HG03025 (cell line): Measurements from ENCODE around the gene LRRC8D.
"Not testable (repeated sequence)": the region's sequence is repeated elsewhere in the genome, so short reads cannot be mapped to it uniquely, and the experiment has no call there.

Source experiments
- ATAC-seq: cut with Tn5 transposase; IDR thresholded peaks from one replicate; pipeline ENCODE4 v1.9.1; 2021; ENCODE audit warnings: mild to moderate bottlenecking, moderate library complexity; ENCODE audit not compliant: unreplicated experiment, low FRiP score

Gene LRRC8D

DNA sequence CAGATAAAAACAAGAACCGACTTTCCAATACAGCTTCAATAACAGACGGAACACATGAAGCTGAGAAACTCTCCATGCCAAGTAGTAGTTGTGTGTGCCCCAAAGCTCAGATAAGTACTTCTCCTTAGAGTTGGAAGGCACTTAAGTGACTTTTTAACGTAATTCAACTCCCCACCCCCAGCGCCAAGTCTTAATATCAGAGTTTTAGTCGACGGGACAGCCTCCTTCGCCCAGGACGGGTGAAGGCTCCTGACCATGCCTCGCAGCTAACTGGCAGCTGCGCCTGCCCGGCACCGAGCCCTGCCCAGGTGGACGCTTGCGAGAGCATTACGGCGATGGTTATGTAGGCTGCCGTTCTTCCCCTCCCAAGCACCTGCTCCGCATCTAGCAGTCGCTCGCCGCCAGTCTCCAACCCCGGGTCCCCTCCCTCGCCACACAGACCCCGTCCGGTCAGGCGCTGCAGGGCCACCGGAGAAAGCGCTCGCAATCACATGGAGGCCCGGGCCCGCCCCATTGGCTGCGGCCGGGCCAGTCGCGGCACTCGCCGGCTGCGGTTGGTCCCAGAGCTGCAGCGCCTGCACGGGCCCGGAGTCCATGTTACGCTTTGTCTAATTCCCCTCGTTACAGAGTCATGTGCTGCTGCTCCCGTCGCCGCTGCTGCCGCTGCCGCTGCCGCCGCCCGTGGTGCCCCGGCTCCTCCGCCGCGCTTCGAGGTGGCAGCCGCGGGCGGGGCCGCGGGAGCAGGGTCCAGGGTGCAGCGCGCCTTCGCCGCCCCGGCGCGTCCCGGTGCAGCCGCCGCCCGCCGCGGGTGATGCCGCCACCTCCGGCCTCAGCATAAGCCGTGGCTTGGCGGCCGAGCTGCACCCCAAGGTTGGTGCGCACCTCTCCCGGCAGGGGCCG is at the start of gene LRRC8D:
TSS of gene LRRC8D (plus strand) at position 611 of the 900 bp plus-strand sequence. CDS start 112,037 bp downstream, outside the sequence.
- peak; percentile 82 for ATAC-seq

DNA sequence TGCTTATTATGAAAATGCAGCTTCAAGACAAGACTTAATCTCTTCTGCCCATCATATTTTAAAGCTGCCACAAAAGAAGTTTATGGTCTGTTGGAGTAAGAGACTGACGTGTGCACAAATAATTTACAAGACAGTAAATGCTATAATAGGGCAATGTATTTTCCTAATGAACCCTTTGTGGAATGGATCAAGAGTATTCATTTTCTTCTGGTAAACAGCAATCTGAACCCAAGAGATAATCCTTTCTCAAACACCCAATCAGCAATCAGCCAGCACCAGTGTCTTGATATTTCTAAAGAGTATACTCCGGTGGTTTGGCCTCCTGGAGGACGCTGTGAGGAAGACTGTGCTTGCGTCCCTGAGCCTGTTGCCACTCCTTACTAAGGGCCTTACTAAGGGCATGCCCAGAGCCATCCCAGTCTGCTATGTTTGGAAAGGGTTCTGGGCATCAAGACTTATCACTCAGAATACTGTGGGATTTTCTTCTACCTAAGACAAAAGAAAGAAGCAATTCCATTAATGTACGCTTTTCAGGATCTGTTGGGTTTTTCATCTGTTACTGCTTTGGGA is 48.8 kb upstream of the LRRC8D start:
- no peak for ATAC-seq

DNA sequence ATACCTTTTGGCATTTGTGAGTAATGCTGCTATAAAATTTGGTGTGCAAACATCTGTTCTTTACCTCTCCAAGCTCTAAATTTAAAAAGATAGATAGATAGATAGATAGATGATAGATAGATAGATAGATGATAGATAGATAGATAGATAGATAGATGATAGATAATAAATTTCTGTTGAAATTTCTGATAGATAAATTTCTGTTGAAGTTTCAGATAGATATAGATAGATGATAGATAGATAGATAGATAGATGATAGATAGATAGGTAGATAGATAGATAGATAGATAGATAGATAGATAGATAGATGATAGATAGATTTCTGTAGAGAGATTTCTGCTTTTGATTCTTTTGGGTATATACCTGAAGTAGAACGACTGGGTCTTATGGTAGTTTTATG is 44.7 kb upstream of the LRRC8D start:
- ATAC-seq, result not testable (repeated sequence)

DNA sequence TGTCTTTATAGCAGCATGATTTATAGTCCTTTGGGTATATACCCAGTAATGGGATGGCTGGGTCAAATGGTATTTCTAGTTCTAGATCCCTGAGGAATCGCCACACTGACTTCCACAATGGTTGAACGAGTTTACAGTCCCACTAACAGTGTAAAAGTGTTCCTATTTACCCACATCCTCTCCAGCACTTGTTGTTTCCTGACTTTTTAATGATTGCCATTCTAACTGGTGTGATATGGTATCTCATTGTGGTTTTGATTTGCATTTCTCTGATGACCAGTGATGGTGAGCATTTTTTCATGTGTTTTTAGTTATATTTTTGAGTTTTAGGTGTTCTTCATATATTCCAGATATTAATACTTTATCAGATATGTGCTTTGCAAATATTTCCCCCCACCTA is 43.6 kb upstream of the LRRC8D start:
- ATAC-seq, result not testable (repeated sequence)

DNA sequence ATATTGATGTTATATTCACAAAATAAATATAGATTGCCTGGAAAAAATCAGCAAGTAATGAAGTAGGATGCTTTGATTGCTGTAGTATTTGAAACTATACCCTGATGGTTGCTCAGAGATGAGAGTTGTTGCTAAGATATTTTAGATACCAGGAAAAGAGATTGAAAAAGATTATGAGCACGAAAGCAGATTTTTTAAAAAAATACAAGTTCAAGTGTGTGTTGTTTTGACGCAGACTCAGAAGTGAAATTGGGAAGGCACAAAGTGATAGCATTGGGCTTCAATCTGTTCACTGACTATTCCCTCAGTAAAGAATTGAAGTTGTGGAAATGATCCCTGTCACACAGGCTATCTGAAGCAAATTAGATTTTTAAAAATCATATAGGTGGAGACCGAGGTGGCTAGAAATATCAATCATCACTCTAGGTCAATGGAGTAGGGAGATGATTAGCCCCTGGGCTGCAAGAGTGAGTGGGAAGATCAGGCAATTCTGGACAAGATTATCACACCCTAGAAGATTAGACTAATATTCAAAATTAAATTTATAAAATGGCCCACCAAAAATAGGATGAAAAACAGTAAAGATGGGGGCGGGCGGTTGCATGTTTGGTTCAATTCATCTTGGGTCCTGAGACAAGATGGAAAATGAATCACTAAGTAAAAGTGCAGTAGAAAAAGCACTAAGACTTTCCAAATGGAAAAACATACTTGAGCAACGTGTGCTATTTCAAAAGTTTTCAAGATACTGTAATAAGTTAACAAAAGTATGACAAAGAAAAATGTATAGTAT is 41.5 kb upstream of the LRRC8D start:
- no peak for ATAC-seq

DNA sequence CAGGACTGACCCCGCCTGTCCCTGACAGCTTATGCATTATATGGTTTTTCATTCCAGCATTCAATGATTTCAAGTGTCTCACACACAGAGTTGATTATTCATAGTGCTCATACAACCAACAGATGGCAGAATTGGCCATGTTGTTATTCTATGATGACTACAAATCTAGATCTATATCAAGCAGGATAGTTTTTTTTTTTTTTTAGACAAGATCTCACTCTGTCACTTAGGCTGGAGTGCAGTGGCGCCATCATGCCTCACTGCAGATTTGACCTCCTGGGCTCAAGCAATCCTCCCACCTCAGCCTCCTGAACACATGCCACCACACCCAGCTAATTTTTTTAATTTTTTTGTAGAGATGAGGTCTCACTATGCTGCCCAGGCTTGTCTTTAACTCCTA is 40.1 kb upstream of the LRRC8D start:
- ATAC-seq, result no peak

DNA sequence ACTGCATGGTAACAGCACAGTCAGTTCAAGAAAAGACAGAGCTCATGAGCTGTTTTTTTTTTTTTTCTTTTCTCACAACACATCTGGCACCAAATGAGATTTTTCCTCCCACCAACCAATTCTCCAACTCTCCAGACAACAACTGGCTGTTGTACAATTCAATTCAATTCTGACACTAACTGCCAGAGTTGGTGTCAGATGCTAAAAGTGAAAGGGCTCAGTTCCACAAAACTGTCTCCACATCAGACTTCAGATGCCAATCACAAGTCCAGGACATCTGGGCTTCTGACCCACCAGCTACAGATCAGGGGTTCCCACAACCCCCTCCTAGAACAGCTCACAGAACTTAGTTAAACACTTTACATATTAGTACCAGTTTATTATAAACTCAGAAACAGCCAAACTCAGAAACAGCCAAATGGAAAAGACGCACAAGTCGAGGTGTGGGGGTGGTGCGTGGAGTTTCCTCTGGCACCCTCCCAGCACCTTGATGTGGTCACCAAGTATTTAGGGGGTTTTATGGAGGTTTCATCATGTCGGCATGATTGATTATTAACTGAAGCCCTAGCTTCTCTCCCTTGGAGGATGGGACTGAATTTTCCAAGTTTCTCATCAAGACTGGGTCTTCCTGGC is 39.2 kb upstream of the LRRC8D start:
- peak; percentile 78 for ATAC-seq

DNA sequence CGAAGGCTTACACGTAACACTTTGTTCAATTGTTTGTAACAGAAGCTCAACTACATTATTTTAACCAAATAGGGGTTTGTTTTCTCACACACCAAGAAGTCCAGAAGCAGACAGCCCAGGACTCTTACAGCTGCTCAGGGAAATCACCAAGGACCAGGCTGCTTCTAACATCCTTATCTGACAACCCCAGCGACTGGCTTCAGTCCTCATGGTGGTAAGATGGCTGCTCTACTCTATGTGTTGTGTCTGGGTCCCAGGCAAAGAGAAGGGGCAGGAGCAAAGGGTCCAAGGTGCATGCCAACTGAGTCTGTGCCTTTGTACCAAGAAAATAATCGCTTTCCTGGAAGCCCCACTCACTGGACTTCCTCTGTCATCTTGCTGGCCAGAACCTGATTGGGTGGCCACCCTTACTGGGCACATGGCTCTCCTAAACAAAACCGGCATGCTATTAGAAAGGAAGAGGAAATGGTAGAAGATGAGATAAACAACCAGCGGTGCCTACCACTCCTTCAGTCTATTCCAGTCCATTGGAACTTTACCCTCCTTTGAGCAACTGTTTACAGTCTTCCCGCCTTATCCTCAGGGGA is 34.1 kb upstream of the LRRC8D start:
- ATAC-seq, result no peak

DNA sequence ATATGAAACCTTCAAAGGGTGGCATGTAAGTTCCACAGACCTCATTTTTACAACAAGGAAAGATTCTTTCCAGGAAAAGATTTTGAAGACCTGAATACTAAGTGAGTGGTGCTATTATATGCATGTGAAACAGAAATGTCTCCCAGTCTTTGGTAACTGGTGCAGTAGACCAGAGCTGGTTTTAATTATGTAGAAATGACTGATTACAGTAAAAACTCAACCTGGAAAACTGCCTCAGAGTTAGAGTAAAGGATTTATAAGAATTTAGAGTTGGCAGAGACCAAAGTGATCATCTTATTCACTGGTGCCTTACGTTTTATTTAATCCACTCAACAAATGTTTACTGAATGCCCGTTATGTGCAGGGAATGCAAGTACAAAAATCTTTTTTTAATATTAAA is 30.2 kb upstream of the LRRC8D start:
- no peak for ATAC-seq

DNA sequence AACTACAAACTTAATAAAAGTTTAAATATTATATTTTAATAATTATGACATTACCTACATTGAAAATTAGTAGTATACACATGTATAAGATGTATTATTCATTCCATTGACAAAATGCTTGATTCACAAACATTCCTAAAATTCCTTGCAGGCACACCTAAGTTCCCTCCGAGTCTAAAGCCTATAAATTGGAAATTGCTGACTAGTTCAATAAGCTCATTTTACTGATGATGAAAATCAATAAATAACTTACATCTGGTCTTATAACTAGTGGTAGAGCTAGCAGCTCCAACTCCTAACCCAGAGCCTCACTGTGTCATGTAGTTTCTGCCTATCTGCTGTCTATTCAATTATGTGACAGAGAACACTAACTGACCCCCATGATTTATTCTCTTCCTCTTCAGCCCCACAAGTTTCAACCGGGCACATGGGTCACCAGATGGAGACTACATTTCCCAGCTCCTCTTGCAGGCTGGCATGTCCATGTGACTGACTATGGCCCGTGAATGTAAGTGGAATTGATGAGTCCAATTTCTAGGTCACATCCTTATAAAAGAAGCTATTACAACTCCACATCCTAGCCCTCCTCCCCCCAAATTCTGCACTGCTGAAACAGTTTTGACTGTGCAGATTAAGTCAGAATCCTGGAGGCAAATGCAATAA is 29.6 kb upstream of the LRRC8D start:
- ATAC-seq, result no peak

DNA sequence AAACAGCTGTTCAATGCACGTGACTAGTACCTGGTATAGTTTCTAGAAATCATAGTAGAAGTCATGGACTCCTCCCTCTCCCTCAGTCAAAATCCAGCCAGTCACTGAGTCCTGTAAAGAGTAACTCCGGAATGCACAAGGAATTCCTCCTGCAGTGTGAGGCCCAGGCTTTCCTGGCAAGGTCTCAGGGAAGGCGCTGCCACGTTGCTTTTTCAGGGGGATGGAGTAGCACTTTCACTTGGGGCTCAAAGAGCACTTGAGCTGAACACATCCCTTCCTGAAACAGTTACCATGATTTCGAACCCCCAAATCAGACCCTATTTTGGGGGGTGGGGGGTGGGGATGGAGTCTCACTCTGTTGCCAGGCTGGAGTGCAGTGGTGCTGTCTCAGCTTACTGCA is 26.4 kb upstream of the LRRC8D start:
- ATAC-seq, result no peak

DNA sequence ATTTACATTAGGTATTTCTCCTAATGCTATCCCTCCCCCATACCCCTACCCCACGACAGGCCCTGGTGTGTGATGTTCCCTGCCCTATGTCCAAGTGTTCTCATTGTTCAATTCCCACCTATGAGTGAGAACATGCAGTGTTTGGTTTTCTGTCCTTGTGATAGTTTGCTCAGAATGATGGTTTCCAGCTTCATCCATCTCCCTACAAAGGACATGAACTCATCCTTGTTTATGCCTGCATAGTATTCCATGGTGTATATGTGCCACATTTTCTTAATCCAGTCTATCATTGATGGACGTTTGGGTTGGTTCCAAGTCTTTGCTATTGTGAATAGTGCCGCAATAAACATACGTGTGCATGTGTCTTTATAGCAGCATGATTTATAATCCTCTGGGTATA is 25.3 kb upstream of the LRRC8D start:
- ATAC-seq, result not testable (repeated sequence)

DNA sequence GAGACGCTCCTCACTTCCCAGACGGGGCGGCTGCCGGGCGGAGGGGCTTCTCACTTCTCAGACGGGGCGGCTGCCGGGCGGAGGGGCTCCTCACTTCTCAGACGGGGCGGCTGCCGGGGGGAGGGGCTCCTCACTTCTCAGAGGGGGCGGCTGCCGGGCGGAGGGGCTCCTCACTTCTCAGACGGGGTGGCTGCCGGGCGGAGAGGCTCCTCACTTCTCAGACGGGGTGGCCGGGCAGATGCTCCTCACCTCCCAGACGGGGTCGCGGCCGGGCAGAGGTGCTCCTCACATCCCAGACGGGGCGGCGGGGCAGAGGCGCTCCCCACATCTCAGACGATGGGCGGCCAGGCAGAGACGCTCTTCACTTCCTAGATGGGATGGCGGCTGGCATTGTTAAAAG is 23.0 kb upstream of the LRRC8D start:
- ATAC-seq, result not testable (repeated sequence)

DNA sequence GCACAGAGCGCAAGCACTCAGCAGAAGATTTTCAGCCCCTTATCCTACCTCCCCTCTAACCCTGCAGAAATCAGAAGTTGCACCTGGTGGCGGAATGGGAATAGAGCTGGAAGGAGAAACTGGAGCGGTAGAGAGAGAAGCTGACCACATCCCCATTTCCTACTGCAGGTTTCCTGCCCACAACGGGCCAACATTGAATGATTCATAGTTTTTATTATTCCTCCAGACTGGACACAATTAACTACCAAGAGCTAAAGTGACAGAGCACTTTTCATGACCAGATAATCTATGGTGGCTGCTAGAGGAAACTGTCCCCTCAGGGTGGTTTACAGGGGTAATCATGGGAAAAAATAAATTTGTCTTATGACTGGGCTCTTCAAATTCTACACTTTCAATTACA is 21.3 kb upstream of the LRRC8D start:
- no peak for ATAC-seq

DNA sequence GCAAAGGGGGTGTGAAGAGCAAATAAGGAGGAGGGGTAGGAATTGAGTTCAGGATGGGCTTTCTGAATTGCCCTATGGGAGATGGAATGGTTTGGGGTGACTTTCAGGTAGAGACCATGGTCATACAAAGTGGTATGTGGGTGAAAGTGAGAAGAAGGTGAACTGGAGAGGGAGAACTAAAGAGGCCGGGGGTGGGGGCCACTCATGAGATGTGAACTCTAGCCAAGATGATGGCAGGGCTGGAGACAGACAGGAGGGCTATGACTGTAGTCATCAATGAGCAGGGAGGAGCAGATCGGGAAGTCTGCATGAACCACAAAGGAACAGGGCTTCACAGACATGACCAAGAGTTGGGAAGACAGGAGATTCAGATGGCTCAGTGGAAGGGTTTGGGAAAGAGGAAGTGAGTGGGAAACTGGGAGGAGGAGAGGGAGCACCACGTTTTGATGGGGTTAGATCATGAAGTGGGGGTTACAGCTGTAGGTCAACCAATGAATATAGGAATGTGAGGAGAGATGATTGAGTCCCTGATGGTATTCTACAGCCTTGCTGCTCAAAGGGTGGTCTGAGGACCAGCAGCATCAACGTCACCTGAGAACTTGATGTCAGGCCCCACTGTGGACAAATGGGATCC is 20.7 kb upstream of the LRRC8D start:
- ATAC-seq, result no peak

DNA sequence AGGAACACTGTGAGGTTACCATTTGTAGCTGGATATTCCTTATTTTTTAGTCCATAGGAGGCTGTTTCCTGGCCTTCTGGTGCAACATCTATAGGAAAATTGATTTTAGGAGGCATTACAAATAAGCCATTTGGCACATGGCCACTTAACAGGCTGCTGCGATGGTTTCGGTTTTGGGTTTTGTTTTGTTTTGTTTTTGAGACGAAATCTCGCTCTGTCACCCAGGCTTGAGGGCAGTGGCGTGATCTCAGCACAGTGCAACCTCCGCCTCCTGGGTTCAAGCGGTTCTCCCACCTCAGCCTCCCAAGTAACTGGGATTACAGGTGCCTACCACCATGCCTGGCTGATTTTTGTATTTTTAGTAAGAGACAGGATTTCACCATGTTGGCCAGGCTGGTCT is 20.1 kb upstream of the LRRC8D start:
- ATAC-seq, result no peak

DNA sequence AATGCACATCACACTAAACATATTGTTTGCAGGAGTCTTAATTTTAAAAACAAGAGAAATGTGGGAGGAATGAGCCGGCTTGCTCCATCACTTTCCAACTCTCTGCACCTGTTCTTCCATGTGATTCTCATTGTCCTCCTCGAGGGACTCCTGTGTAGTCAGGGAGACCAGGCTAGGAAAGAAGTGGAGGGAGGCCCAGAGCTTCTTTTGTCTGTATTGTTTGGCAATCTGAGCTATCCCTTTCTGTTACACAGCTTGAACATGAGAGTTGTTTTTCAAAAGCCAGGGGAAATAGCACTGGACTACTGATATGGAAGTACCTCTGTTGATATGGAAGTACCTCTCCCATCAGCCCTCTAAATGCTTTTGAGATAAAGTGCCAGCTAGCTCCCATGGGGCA is 18.8 kb upstream of the LRRC8D start:
- no peak for ATAC-seq

DNA sequence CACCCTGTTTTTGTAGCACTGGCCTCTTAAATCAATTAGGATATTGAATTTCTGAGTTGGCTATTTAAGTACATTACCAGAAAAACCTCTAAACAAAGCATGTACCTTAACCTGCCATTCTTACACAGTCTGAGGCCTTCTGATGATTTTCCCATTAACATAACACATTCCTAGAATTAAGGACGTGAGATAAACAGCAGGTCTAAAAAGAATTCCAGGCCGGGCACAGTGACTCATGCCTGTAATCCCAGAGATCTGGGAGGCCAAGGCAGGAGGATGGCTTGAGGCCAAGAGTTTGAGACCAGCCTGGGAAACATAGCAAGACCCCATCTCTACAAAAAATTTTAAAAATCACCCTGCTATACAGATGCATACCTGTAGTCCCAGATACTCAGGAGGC is 18.0 kb upstream of the LRRC8D start:
- ATAC-seq, result no peak

DNA sequence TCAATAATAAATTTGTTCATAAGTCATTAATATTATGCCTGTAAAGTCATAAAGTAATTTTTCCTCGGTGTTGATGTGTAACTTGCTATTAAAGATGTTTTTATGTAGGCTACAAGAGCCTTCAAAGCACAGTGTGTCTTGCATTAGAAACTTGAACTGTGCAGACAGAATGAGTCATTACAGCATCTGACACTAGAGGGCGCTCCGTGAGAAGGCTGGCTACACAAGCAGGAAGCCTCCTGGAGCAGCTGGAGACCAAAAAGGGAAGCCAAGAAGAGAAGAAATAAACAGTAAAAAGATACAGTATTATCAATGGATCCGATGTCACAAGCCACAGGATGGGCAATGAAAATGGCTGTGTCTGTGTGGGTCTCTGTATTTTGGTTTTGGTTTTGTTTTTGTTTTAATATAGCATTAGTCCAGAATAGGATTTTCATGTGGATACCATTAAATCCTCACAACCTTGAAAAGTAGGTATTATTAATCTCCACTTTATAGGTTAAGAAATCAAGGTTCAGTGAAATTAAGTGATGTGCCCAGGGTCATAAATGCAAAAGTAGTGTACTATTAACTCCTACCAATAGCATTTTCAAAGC is 16.1 kb upstream of the LRRC8D start:
- peak; percentile 65 for ATAC-seq
